ENCODE measurements around the gene YTHDC1.
A peak's percentile ranks its signal among the peaks of the same experiment; 100 is the strongest.
"Not testable (repeated sequence)": the region's sequence is repeated elsewhere in the genome, so short reads cannot be mapped to it uniquely, and the experiment has no call there.

The YTHDC1 gene

DNA sequence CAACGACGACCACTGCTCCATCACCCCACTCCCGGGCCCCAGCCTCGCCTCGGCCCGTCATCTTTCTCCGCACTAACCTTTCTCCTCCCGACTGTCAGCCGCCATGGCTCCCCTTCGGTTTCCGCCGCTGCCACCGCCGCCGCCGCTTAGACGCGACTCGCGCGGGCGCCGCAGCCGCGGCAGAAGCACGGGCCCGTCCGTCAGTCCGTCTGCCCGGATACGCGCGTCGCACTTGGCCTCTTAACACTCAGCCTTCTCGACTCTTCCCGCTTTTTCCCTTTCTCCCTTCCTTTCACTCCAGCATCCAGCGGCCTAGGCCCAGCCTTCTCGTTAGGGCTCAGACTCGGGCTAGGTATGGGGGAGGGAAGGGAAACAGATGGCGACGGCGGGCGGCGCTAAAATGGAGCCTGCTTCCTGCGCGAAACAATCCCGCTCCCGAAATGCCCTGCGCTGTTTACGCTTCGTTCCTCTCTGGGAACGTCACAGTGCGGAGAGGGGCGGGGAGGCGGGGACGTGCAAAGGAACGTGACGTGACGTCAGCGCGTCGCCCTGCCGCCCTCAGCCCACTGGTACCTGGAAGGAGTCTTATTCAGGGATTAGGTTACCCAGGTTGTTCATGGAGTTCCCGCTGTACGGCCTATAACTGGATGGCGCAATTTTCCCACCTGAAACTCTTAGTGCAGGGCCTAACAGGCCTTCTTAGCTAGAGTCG, at the start of gene YTHDC1:
YTHDC1 (minus strand) TSS at position 442 of the 712 bp plus-strand sequence; CDS start at position 105, 337 bp downstream.
- peak; percentile 98 for DNase-seq

DNA sequence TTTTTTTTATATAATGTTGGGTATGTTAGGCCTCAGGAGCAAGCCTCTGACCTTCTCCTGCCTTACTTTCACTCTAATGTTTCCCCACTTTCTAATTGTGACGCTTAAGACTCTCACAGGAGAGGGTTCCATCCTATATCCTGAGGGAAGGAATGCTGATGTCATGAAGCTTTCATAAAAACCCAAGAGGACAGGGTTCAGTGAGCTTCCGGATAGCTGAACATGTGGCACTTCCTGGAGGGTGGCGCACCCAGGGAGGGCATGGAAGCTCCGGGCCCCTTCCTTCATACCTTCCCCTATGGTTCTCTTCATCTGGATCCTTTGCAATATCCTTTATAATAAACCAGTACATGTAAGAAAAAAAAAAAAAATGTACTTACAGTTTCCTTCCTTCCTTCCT, 49.4 kb upstream of the YTHDC1 start:
- no peak for DNase-seq

DNA sequence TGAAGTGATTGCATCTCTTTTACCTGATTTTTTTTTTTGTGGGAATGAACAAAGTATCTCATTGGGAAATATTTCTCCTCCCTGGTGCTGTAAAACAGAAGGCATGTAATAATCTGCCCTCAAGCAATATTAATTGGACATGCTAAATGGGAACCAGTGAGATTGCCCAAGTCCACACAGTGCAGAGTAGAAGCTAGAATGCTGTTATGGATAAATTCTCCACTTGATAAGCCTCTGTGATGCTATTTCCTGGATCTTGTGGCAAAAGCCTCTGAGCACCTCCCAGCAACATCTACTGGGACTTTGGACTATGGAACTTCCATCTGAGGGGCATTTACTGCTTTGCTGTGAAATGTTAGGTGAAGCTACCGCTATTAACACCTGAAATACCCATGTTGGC, 46.9 kb upstream of the YTHDC1 start:
- DNase-seq, result no peak

DNA sequence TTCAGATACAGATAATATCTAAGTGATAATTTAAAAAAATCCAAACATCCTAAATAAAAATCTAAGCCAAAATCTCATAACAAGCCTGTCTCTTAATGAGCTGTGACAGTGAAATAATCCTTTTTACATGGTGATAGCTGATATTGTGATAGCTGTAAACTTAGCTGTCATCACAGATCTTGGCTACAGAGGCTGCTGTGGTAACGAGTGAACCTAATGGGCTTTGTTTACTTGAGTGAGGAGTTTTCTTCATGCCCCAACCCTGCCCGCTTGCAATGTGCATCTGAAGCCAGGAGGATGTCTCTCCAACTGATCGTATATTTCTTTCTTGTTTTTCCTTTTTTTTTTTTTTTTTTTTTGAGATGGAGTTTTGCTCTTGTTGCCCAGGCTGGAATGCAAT, 41.5 kb upstream of the YTHDC1 start:
- DNase-seq, result no peak

DNA sequence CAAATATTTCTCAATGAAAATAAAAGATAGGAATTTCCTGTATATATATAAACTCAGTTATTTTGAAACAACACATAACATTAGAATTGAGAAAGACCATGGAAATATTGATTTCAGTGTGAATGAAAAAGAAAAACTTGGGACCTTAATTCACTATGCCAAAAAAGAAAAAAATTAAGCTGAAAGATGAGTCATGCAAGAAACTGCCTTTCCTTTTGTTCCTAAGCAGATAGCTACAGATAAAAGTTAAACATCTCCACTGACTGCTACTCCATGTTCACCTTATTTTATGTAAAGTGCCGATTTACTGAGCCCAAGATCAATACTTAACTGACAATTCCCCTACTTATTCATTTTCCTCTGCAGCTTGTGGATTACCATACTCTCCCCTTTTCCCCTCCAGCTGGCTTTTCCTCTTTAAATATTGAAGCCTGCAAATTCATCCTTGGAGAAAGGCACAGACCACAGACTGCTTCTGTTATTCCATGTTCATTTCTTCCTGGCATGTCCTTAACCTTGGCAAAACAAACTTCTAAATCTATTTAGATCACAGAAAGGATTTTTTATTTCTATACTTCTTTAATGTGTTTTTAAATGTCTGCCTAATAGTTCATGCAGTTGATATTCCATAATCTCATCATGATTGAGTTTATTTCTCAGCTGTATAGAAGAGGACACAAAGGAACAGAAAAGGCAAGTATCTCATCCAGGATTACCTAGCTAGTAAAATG, 40.5 kb upstream of the YTHDC1 start:
- DNase-seq, result peak; percentile 9

DNA sequence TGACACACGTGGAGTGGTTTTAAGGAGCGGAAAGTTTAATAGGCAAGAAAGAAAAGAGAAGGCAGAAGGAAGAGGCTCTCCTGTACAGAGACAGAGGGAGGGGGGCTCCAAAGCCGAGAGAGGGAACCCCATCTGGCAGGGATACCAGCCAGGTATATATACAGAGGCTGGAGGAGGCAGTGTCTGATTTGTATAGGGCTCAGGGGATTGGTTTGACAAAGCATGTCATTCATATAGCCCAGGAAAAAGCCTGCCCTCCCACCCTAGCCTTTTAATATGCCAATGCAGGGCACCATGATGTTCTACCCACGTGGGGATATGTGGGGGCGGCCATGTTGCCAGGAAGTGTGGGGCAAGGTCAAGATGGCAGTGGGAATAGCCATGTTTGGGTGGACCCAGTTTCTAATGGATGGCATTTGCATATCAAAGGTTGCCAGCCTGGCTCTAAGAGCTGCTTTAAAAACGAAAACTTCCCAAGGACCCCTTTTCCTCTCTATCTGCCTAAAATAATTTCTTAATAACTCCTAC, 39.6 kb upstream of the YTHDC1 start:
- not testable (repeated sequence) for DNase-seq

DNA sequence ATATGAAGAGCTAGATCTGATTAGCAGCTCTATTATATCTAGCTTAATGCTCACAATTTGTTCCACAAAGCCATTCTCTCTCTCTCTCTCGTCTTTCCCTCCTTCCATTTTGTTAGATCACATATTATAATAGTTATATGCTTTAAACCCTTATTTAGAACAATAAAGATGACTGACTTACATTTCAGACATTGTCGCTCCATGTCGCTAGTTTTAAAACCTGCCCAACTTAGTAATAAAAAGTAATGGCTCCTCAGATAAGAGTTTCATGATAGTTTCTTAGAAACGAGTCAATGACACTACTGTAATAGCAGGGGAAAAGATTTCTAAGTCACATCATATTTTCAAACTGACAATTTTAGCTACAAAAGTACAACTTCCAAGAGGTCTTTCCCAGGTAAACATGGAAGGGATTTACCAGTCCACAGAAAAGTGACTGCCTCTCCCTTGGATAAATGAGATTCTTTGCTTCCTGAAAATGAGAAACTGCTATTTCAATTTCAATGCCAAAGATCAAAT, 38.5 kb upstream of the YTHDC1 start:
- DNase-seq, result no peak

DNA sequence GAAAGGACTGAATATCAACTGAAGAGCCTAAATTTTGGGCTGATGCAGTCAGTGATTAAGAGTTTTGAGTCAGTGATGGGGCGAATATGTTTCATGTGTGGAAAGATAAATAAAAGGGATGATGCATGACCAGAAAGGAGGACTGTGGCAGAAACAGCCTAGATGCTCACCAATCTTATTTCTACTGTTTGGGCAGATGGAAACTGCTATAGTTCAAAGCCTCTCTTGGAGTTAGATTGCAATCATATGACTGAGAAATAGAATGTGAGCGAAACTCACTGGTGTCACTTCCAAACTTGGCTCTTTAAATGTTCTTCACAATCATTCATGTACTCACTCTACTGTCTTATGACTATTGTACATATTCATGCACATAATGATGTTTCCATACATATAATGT, 35.4 kb upstream of the YTHDC1 start:
- no peak for DNase-seq

DNA sequence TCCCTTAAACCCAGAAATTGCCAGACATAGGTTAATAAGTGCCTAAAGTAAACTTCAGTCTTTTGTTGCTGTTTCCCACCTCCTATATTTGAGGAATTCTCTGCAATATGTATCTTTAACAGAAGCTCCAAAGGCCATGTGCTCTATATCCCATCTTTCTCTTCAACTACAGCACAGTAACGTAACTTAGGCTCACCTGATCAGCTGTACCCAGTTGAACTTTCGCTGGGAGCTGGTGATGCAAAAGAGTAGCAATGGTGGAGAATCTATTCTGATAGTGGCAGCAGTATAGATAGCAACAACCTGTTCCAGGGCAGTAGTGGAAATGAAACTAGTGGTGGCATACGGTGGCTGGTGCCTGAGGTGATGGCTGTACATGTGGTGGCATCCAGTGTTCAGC, 33.2 kb upstream of the YTHDC1 start:
- no peak for DNase-seq

DNA sequence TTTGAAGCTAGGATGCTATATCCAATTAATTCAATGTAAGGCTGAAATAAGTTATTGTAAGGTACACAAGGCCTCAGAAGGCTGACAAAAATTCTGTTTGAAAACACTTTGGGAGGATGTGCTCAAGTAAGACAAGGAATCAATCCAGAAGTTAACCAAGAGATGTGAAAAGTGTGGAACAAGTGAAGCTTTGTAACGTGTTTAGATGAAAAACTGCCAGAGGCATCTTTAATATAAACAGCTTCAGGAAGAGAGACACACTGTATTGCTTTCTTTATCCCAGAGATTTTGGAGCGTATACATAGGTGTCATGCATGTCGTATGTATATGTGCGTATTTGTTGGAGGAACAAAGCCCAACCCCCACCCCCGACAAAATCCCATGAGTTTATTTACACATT, 28.3 kb upstream of the YTHDC1 start:
- no peak for DNase-seq

DNA sequence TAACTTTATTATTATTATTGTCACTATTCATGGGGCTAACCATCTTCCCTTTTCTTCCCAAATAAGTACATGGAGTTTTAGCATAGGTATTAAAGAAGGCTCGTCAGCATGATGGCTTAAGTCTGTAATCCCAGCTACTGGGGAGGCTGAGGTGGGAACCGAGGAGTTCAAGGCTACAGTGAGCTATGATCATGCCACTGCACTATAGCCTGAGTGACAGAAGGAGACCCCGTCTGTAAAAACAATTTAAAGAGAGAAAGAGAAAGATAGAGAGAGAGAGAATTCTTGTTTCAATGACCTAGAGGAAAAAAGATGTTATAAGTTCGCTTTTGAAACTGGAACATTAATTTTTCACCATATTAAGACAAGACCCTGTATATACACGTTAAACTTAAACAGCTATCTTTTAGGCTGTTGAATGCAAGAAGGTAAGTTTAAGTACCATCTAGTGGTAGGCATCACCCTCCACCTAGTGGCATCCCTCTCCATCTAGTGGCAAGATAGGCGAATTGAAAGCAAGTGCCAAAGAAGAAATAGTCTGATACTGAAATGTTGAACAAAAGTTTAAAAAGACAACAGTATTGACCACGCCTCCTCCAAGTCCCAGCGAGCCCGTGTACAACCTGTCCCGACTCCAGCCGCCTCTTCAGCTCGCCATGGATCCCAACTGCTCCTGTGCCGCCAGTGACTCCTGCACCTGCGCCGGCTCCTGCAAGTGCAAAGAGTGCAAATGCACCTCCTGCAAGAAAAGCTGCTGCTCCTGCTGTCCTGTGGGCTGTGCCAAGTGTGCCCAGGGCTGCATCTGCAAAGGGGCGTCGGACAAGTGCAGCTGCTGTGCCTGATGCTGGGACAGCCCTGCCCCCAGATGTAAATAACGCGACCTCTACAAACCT, 26.0 kb upstream of the YTHDC1 start:
- DNase-seq, result peak; percentile 42

DNA sequence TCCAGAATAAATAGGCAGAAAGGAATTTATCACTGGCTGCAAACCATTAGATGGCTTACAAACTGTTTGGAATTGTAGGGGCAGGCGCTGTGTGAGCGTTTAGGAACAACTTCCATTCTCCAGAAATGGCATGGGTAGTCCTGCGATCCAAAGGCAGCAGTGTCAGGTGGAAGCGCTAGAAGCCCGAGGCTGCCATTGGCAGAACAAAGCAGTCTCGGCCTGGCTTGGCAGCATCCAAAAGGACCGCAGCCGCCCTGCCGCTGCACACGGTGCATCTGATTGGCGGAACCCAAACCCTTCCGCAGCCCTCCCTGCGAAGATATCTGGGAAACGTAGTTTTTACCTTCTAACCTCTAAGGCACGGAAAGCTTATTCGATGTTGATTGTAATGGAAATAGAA, 23.6 kb upstream of the YTHDC1 start:
- peak; percentile 84 for DNase-seq

DNA sequence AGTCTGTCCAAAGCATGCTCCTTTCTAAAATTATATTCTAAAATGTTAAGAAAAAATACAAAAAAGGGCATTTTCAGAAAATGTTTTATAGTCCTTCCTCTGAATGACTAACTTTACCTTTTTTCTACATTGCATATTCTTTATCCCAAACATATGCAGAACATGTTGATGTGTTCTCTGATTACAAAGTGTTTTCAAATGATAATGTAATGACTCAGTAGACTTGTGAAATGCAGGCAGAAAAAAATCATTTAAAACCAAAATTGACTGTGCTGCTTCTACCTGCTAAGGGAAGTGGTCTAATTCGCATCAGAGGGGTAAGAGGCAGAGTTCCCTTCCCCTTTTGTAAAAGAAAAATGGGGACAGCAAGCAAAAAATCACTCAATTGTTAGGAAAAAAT, 22.7 kb upstream of the YTHDC1 start:
- DNase-seq, result no peak

DNA sequence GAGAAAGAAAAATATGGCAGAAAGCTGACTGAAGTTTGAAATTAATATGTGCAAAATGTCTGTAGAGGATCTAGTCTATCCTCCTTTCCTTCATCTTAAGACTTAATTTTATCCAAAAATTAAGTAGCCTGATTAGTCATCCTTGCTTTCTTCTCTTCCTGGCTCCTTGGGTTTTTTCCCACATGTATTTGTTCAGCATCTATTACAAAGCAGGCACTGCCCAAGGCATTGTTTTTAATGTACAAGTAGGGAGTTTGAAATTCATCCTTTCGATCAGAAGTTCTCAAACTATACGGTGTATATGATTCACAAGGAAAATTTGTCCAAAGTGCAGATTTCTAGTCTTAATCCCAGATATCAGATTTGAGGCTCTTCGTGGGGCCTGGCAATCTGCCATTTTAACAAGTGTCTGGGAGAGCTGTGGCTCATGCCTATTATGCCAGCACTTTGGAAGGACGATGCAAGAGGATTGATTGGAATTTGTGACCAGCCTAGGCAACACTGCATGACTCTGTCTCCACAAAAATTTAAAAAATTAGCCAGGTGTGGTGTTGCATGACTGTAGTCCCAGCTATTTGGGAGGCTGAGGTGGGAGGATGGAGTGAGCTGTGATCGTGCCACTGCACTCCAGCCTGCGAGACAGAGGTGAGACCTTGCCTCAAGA, 19.4 kb upstream of the YTHDC1 start:
- DNase-seq, result no peak

DNA sequence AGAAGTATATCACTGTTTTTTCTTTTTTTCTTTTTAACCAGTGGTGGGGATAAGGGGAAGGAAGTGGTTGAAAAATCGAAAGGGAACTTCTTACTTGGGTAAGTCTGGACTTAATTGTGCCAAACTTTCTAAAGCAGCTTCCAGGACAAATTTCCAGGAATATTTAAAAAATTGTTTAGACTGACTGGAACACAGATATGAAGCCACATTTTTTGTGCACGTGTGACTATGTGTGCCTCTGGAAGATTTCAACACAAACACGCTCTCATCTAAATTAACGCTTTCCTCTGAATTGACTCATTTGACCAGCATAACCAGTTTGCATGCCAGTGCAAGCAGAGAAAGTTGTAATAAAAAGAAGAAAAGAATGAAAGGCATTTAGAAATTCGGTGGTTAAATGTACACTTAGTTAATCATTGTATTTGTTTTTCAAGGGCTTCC, 18.8 kb upstream of the YTHDC1 start:
- DNase-seq, result no peak

DNA sequence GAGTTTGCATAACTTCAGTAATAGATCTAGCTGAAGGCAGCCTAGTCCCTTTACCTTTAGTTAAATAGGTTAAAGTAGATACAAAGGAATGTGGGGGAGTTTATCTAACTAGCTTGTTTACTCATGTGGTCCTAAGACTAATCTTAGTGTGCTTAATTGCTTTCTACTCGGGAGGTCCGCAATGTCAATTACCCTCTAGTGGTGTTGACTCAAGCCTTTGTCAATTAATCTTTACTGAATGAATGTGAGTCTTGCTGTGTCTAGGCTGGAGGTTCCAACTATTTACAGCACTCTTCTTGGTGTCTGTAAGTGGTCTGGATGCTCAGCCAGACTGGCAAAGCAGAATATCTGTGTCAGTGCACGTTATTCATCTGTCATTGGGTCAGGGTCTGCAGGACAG, 17.9 kb upstream of the YTHDC1 start:
- no peak for DNase-seq

DNA sequence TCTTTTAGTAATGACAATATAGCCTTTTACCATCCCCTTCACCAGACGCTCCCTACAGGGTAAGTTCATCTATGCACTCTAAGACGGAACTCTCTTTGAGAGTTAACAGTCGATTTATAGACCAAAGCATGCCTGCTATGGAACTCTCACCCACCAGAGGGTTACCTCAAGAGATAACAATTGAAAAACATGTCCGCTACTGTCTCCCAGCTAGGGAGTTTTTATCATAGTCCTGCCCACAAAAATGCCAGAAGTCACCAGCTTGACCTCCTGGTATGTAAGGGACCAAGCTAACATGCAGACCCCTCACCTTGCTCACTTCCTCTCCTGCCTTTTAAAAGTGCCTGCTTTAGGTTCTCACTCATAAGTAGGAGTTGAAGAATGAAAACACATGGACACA, 16.7 kb upstream of the YTHDC1 start:
- DNase-seq, result no peak

DNA sequence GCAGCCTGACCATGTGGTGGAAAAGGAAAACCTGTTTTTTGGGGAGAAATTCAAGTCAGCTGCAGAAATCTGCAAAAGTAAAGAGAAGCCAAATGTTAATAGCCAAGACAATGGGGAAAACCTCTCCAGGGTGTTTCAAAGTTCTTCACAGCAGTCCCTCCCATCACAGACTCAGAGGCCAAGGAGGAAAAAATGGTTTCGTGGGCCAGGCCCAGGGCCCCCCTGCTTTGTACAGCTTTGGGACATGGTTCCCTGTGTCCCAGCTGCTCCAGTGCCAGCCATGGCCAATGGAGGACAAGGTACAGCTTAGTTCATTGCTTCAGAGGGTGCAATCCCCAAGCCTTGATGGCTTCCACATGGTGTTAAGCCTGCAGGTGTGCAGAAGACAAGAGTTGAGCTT, 15.2 kb upstream of the YTHDC1 start:
- DNase-seq, result no peak

DNA sequence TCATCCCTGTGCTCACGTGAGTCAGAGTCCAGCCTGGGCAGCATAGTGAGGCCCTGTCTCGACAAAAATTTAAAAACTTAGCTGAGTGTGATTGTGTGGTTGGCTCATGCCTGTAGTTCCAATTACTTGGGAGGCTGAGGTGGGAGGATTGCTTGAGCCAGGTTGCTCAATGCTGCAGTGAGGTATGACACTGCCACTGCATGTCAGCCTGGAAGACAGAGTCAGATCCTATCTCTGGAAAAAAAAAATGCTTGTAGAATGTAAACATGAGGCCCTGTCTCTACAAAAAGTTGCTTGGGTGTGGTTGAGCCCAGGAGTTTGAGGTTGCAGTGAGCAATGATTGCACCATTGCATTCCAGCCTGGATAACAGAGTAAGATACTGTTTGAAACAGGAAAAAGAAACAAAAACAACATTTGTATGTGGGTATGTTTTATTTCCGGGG, 11.3 kb upstream of the YTHDC1 start:
- no peak for DNase-seq

DNA sequence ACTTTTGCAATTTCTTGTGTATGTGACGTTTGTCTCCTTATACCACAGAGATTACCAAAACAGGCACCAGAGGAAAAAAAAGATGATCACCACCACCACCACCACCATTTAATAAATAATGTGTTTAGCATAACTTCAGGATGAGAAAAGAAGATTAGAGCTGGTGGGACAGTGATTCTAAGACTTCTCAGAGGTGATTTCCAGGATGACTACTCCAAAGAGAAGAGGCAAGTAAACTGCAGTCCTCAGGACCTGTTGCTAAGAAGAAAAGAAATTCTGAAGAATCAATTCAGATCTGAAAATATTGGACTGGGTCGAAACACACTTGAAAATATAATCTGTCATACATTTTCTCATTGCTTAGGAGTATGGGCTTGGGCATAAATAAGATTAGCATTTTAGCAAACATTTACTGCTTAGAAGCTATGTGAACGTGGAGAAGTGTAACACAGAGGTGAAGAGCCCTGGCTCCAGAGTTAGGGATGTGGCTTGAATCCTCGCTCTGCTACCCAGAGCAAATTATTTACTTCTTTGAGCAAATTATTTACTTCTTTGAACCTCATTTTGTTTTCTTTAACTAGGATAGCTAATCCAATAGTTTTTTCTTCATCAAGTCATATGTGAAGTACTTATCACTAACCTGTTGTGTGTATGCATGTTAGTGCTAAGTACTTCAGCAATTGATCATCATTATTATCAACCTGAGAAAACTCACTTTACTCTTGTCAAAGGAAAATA, 10.5 kb upstream of the YTHDC1 start:
- no peak for DNase-seq

DNA sequence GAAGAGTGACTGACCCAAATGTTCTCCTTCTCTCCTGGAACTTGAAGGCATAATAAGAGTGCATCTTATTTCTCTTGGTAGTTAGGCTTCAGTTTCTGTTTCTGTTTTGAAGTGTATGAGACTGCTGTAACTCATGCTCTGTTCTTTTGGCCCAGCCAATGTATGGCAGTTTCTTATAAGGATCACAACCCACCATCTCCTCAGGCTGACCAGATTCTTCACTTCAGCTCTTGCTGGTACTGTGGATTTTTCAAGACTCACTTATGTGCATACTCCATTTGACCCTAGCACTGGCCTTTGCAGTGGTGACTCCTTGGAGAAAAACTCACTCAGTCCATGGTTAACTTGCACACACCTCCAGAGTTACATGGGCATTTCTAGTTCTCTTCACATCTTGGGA, 9.6 kb upstream of the YTHDC1 start:
- DNase-seq, result no peak

DNA sequence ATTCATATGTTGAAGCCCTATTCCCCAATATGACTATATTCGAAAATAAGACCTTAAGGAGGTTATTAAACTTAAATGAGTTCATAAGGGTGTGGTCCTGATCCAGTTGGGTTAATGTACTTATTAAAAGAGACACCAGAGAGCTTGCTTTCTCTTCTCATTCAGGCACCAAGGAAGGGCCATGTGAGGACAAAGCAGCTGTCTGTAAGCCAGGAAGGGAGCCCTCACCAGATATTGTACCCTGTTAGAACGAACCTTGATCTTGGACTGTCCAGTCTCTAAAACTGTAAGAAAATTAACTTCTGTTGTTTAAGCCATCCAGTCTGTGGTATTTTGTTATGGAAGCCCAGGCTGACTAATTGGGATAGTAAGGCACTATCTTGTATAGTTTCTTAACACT, 9.1 kb upstream of the YTHDC1 start:
- DNase-seq, result no peak
